Measurements from ENCODE around the gene PTCRA.

Gene PTCRA

GRCh38 chr6:42970871-42971612, 55.2 kb downstream of the PTCRA start:
- no peak for DNase-seq (ENCODE audit: low read depth in 1 of 2, low spot score in 1 of 2)

- no peak for DNase-seq (ENCODE audit: low read depth in 1 of 2, low spot score in 1 of 2)
These were observed 56.0 kb downstream of the PTCRA start for GRCh38 chr6:42971746-42972327.

GRCh38 chr6:42973926-42974325, 58.1 kb downstream of the PTCRA start:
- no peak for DNase-seq (ENCODE audit: low read depth in 1 of 2, low spot score in 1 of 2)

GRCh38 chr6:42974919-42975505, 59.2 kb downstream of the PTCRA start:
- DNase-seq (ENCODE audit: low read depth in 1 of 2, low spot score in 1 of 2), result no peak
